HFF-Myc (cell line): ENCODE results near the gene EFNA4.

Experiments used
- DNase-seq: peaks from one replicate; pipeline ENCODE4 v3.0.0-alpha.2; 2011; ENCODE audit warnings: low read depth; ENCODE audit errors: extremely low read depth
- H3K4me3 ChIP-seq: replicated peaks from 2 replicates; pipeline ENCODE4 v1.5.1; 2011; ENCODE audit warnings: low read depth, mild to moderate bottlenecking, control low read depth, low read length
- CTCF ChIP-seq: IDR thresholded peaks from 2 replicates; pipeline ENCODE4 v1.5.1; 2012; ENCODE audit warnings: mild to moderate bottlenecking, low read depth, low read length, control low read depth; ENCODE audit errors: missing control alignments

The EFNA4 gene

GRCh38 chr1:155033524-155033923, 30.0 kb upstream of the EFNA4 start, which contains the start of the genes DCST1 and DCST2:
Gene DCST1, plus strand, starts transcription at chr1:155033824. Its CDS starts 213 bp downstream, at chr1:155034037.
Gene DCST2, minus strand, starts transcription at chr1:155033781. Its CDS starts 80 bp downstream, at chr1:155033701.
- DNase-seq: no peak

GRCh38 chr1:155034318-155035208, 29.0 kb upstream of the EFNA4 start:
- no peak overlapping the region for H3K4me3 ChIP-seq
- no peak for DNase-seq
- no peak for TF ChIP-seq CTCF

More at GRCh38 chr1:155033524-155033923, 30.0 kb upstream of the EFNA4 start, which contains the start of the genes DCST1 and DCST2:
- H3K4me3 ChIP-seq: no peak within 1 kb of the TSS
- TF ChIP-seq CTCF: no peak

DNA sequence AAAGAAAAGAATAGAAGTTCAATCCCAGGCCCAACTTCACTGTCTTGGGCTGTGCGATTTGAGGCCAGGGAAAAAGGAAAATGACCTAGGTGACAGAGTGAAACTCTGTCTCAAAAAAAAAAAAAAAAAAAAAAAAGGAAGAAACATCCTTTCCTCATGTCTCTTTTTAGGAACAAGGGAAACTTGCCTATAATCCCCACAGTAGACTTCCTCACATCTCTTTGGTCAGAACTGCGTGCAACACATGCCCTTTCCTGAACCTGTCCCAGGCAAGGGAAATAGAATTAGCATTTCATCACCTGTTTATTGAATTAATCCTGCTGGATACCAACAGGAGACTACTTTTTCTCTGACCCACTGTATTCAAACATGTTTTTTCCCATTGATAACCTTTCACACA, 27.6 kb upstream of the EFNA4 start:
- H3K4me3 ChIP-seq: no peak overlapping the region
- no peak for TF ChIP-seq CTCF
- no peak for DNase-seq

DNA sequence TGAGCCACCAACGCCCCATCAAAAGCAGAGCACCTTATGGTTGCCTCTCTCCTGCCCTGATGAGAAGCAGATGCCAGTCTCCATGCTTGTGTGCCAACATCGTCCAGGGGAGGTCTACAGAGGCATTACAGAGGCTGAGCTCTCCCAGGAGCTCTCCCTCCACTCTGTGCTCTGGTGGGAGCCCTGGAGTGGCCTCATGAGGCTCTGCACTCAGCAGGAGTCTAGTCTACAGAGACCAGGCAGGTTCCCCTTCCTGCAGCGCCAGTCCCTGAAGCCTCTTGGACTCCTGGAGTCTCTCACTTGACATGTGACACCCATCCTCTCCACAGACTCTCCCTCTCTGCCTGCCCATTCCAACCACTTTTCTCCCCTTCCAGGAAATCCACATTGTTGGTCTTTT, 26.5 kb upstream of the EFNA4 start:
- H3K4me3 ChIP-seq: no peak overlapping the region
- no peak for DNase-seq
- no peak for TF ChIP-seq CTCF

DNA sequence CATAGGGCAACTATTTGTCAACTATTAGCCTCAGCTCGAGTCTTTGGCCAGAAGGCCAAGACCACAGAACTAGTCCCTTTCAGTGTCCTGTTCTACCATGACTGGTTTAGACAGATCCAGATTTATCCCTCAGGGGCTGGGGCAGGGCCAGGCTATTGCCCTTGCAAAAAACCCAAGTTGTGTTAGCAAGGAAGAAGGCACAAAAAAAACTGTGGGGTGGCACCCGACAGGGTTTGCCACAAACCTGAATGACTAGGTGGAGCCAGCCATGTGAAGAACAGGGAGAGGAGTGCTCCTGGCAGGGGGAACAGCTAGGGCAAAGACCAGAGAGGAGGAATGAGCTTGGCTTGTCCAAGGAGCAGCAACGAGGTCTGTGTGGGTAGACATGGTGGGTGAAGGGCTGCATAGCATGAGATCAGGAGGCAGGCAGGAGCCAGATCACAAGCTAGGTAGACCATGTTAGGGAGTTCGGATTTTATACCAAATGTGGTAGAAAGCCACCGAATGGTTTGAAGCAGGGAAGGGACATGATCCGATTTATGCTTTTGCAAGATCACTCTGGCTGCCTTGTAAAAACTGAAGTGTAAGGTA, 25.6 kb upstream of the EFNA4 start:
- DNase-seq: no peak
- H3K4me3 ChIP-seq: no peak overlapping the region
- no peak for TF ChIP-seq CTCF

DNA sequence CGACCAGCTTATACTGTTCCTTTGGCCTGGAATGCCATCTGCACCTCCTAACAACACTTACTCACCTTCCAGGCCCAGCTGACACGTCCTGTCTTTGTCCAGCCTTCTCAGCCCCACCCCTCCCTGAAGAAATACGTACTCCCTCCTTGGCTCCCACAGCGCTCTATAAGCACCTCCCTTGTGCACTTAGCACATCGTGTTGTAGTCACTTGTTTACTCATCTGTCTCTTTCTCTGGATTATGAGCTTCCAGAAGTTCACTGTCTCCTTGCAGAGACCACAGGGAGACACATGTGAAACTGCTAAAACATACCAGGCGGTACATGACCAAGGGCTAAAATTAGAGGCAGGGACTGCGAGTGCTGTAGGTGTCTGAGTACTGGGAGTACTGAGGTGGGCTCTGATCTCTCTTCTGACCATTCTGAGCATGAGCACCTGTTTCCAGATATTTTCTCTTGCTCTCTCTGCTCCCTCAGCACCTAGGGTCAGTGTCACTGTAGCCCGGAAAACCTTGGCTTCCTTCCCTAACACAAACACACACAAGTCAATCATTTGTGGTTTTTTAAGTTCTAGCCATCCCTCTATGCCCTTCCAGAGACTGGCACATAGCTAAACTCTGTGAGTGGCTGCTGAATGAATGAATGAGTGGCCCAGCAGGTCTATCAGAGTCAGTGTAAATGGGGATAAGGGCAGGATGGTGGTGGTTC, 24.8 kb upstream of the EFNA4 start:
- TF ChIP-seq CTCF: no peak
- DNase-seq: no peak
- H3K4me3 ChIP-seq: no peak overlapping the region
